ENCODE measurements around the gene ZNF44. TPM values are rescaled to one million over a fixed set of nuclear protein-coding genes. Genes with fewer than 3 reads are reported as not detected.
A peak's percentile ranks its signal among the peaks of the same experiment; 100 is the strongest.
"Not testable (repeated sequence)": the region's sequence is repeated elsewhere in the genome, so short reads cannot be mapped to it uniquely, and the experiment has no call there.

Gene ZNF44
- total RNA-seq: 1 to 10 TPM; 5.9 to 6.3 TPM

- H3K4me3 Mint-ChIP-seq: peak within 1 kb of the TSS; percentile 98
- H3K36me3 Mint-ChIP-seq (ENCODE audit: low read depth): peaks cover 7% of the 10 kb centered on the region
- peaks cover 31% of the 10 kb centered on the region for H3K4me1 Mint-ChIP-seq (ENCODE audit: low read depth)
- H3K9me3 Mint-ChIP-seq: peaks cover 2% of the 10 kb centered on the region
- peak within 1 kb of the TSS; percentile 96 for H3K27ac Mint-ChIP-seq
- CTCF ChIA-PET: no interaction called here
- peak; percentile 99 for DNase-seq
- intact Hi-C loops (cut with micrococcal nuclease): loop anchor here (1.0 to 10.0 kb wide), 5 partner anchors 37 to 370 kb away; partner anchors contain the start of genes MAN2B1, WDR83 and ZNF564
- no peaks in the 10 kb centered on the region for H3K27me3 Mint-ChIP-seq (ENCODE audit: low read depth)
These were observed at the start of gene ZNF44 for GRCh38 chr19:12294249-12295158. ZNF44 (minus strand) TSS chr19:12294883; CDS start chr19:12294694, 189 bp downstream.

- peaks cover 5% of the 10 kb centered on the region for H3K36me3 Mint-ChIP-seq (ENCODE audit: low read depth)
- peak within 1 kb of the TSS; percentile 96 for H3K27ac Mint-ChIP-seq
- peak; percentile 100 for DNase-seq
- H3K4me3 Mint-ChIP-seq: peak within 1 kb of the TSS; percentile 97
- intact Hi-C loops (cut with micrococcal nuclease): loop anchor here (1.0 to 5.0 kb wide), 9 partner anchors 32 to 455 kb away; partner anchors contain the start of genes ZNF136, ZNF442, ZNF443 and ZNF564
- no peaks in the 10 kb centered on the region for H3K9me3 Mint-ChIP-seq
- H3K4me1 Mint-ChIP-seq (ENCODE audit: low read depth): peaks cover 36% of the 10 kb centered on the region
- no peaks in the 10 kb centered on the region for H3K27me3 Mint-ChIP-seq (ENCODE audit: low read depth)
- CTCF ChIA-PET: interaction anchor here (0.6 to 2.8 kb wide), 6 partner anchors 12 to 129 kb away, joined by 3 to 7 read pairs (median 4); partner anchors contain the start of gene ZNF442
These were observed 38.8 kb upstream of the ZNF44 start, which contains the start of gene ZNF563 for GRCh38 chr19:12333162-12334159. ZNF563 (minus strand) TSS chr19:12333633; CDS start chr19:12333482, 151 bp downstream.

- Mint-ChIP-seq H3K4me1 (ENCODE audit: low read depth) (peaks cover 46% of the 10 kb centered on the region), H3K27ac (peak overlapping the region; percentile 96), H3K27me3 (ENCODE audit: low read depth) (no peaks in the 10 kb centered on the region), H3K4me3 (peak overlapping the region; percentile 97), H3K36me3 (ENCODE audit: low read depth) (peaks cover 11% of the 10 kb centered on the region), H3K9me3 (no peaks in the 10 kb centered on the region)
- DNase-seq: peak; percentile 93
- intact Hi-C loops (cut with micrococcal nuclease): loop anchor here (1.0 to 5.0 kb wide), 4 partner anchors 37 to 221 kb away; partner anchors contain the start of genes ZNF44 and ZNF564
- CTCF ChIA-PET: interaction anchor here (2.8 kb wide), 1 partner anchor 41 kb away, joined by 6 read pairs; no protein-coding TSS in a partner anchor
These were observed 36.7 kb upstream of the ZNF44 start for GRCh38 chr19:12331211-12331941.

- Mint-ChIP-seq H3K9me3 (no peaks in the 10 kb centered on the region), H3K4me1 (ENCODE audit: low read depth) (peaks cover 54% of the 10 kb centered on the region), H3K27me3 (ENCODE audit: low read depth) (no peaks in the 10 kb centered on the region), H3K27ac (peak overlapping the region; percentile 96), H3K36me3 (ENCODE audit: low read depth) (peaks cover 18% of the 10 kb centered on the region), H3K4me3 (peak overlapping the region; percentile 97)
- intact Hi-C loops (cut with micrococcal nuclease): loop anchor here (5.0 kb wide), 3 partner anchors 128 to 222 kb away; partner anchors contain the start of gene ZNF564
- no peak for DNase-seq
- CTCF ChIA-PET: interaction anchor here (2.8 kb wide), 1 partner anchor 40 kb away, joined by 6 read pairs; no protein-coding TSS in a partner anchor
These were observed 35.7 kb upstream of the ZNF44 start for GRCh38 chr19:12330340-12330739.

- Mint-ChIP-seq H3K27ac (no peak overlapping the region), H3K27me3 (ENCODE audit: low read depth) (no peaks in the 10 kb centered on the region), H3K36me3 (ENCODE audit: low read depth) (peaks cover 45% of the 10 kb centered on the region), H3K4me1 (ENCODE audit: low read depth) (peaks cover 31% of the 10 kb centered on the region), H3K4me3 (no peak overlapping the region), H3K9me3 (peaks cover 14% of the 10 kb centered on the region)
- CTCF ChIA-PET: no interaction called here
- DNase-seq: no peak
- intact Hi-C loops (cut with micrococcal nuclease): no loop called here
These were observed 31.0 kb upstream of the ZNF44 start for GRCh38 chr19:12325690-12326089.

- peaks cover 68% of the 10 kb centered on the region for H3K36me3 Mint-ChIP-seq (ENCODE audit: low read depth)
These were observed 24.2 kb upstream of the ZNF44 start for GRCh38 chr19:12318782-12319413.

GRCh38 chr19:12314553-12314952 is 19.9 kb upstream of the ZNF44 start:
- Mint-ChIP-seq H3K27me3 (ENCODE audit: low read depth) (no peaks in the 10 kb centered on the region), H3K4me1 (ENCODE audit: low read depth) (no peaks in the 10 kb centered on the region), H3K9me3 (peaks cover 18% of the 10 kb centered on the region), H3K36me3 (ENCODE audit: low read depth) (peaks cover 37% of the 10 kb centered on the region), H3K27ac (no peak overlapping the region), H3K4me3 (no peak overlapping the region)
- no peak for DNase-seq
- intact Hi-C loops (cut with micrococcal nuclease): no loop called here
- CTCF ChIA-PET: no interaction called here

More at GRCh38 chr19:12318782-12319413, 24.2 kb upstream of the ZNF44 start:
- H3K27me3 Mint-ChIP-seq (ENCODE audit: low read depth): no peaks in the 10 kb centered on the region
- no peaks in the 10 kb centered on the region for H3K4me1 Mint-ChIP-seq (ENCODE audit: low read depth)
- CTCF ChIA-PET: no interaction called here
- no peak for DNase-seq
- intact Hi-C loops (cut with micrococcal nuclease): no loop called here
- H3K9me3 Mint-ChIP-seq: peaks cover 33% of the 10 kb centered on the region
- no peak overlapping the region for H3K4me3 Mint-ChIP-seq
- H3K27ac Mint-ChIP-seq: no peak overlapping the region

GRCh38 chr19:12308891-12309290 is 14.2 kb upstream of the ZNF44 start:
- H3K27ac Mint-ChIP-seq; H3K36me3 Mint-ChIP-seq (ENCODE audit: low read depth); H3K4me1 Mint-ChIP-seq (ENCODE audit: low read depth); H3K9me3 Mint-ChIP-seq; DNase-seq; intact Hi-C loops (cut with micrococcal nuclease); H3K4me3 Mint-ChIP-seq; H3K27me3 Mint-ChIP-seq (ENCODE audit: low read depth): not testable (repeated sequence)
- CTCF ChIA-PET: interaction anchor here (0.8 kb wide), 1 partner anchor 56 kb away, joined by 3 read pairs; the partner anchor contains the start of gene ZNF442

GRCh38 chr19:12295191-12295590 is 508 bp upstream of the ZNF44 start:
- H3K4me1 Mint-ChIP-seq (ENCODE audit: low read depth): peaks cover 25% of the 10 kb centered on the region
- DNase-seq: no peak
- intact Hi-C loops (cut with micrococcal nuclease): loop anchor here (10.0 kb wide), 1 partner anchor 370 kb away; the partner anchor contains the start of genes MAN2B1 and WDR83
- CTCF ChIA-PET: no interaction called here
- H3K27me3 Mint-ChIP-seq (ENCODE audit: low read depth): no peaks in the 10 kb centered on the region
- H3K4me3 Mint-ChIP-seq: peak overlapping the region; percentile 98
- peaks cover 2% of the 10 kb centered on the region for H3K9me3 Mint-ChIP-seq
- peaks cover 7% of the 10 kb centered on the region for H3K36me3 Mint-ChIP-seq (ENCODE audit: low read depth)
- peak overlapping the region; percentile 95 for H3K27ac Mint-ChIP-seq

- H3K9me3 Mint-ChIP-seq: peaks cover 2% of the 10 kb centered on the region
- CTCF ChIA-PET: no interaction called here
- H3K4me3 Mint-ChIP-seq: peak overlapping the region; percentile 98
- H3K27me3 Mint-ChIP-seq (ENCODE audit: low read depth): no peaks in the 10 kb centered on the region
- H3K27ac Mint-ChIP-seq: peak overlapping the region; percentile 96
- intact Hi-C loops (cut with micrococcal nuclease): loop anchor here (1.0 to 10.0 kb wide), 5 partner anchors 37 to 371 kb away; partner anchors contain the start of genes MAN2B1, WDR83 and ZNF564
- peak; percentile 77 for DNase-seq
- peaks cover 37% of the 10 kb centered on the region for H3K4me1 Mint-ChIP-seq (ENCODE audit: low read depth)
- H3K36me3 Mint-ChIP-seq (ENCODE audit: low read depth): peaks cover 8% of the 10 kb centered on the region
These were observed 870 bp downstream of the ZNF44 start for GRCh38 chr19:12293777-12294248.

All from activated naive CD4-positive, alpha-beta T cell treated with anti-CD3 and anti-CD28 coated beads for 36 hours (primary cell).